HPDE6-E6E7 (cell line): Measurements from ENCODE around the gene ADAD2.

ENCODE experiments used
- DNase-seq: peaks from one replicate; pipeline ENCODE4 v3.0.0; 2011; ENCODE audit warnings: missing footprints; ENCODE audit errors: extremely low spot score

ADAD2 gene

DNA sequence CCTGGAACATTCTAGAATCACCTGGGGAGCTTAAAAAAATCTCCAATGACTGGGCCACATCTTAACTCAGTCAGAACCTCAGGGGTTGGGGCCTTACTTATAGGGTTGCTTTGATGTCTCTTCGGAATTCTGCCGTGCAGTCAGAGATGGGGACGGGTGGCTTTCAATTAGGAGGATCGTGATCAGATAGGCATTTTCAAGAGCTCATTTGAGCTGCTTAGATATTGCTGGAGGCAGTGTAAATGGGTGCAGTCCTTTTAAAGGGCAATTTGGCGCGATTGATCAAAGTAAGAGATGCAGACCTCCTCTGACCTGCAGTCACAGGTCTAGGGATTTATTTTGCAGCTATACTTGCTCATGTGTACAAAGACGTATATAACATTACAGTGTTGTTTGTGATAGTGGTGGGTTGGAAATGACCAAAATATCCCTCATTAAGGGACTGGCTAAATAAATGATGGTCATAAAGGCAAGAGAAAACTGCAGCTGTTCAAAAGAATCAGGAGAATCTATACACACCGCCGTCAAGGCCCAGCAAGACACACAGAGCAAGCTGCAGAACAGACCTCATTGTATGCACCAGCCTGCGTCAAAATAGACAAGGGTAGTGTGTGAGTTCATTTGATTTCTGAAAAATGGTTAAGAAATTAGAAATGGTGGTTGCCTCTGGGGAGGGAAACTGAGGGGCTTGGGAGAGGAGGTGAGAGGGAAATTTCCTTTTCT is 55.2 kb downstream of the ADAD2 start:
- DNase-seq, result no peak

DNA sequence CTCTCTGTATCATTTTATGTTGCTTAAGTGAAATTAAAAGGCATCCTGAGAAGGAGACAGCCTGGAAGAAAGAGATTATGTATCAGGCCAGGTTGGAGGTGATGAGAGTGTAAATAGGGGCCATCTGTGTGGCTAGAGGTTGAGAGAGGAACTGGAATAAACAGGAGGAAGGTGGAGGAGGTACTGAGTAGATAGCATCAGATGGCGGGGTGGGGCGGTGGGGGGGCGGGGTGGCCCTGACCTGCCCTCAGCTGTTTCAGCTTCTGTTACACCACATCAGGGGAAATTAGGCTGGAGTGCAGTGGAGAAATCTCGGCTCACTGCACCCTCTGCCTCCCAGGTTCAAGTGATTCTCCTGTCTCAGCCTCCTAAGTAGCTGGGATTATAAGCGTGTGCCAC is 55.7 kb downstream of the ADAD2 start:
- no peak for DNase-seq
